Neural progenitor cell (in vitro differentiated cells): Measurements from ENCODE around the gene AGAP5. TPM values are rescaled to one million over a fixed set of nuclear protein-coding genes. Genes with fewer than 3 reads are reported as not detected.
"Not testable (repeated sequence)": the region's sequence is repeated elsewhere in the genome, so short reads cannot be mapped to it uniquely, and the experiment has no call there.

Experiments used
- DNase-seq: peaks from one replicate; pipeline ENCODE4 v3.0.0-alpha.2; 2016; ENCODE audit warnings: low spot score
- H2AFZ ChIP-seq: fragments of 200-600 bp; sonication (generic); replicated peaks from 2 replicates; pipeline ENCODE4 v1.6.1; 2016; ENCODE audit warnings: antibody characterized with exemption
- H3F3A ChIP-seq: fragments of 200-600 bp; sonication (generic); 2 replicates; pipeline ENCODE4 v1.6.1; 2016; ENCODE audit warnings: antibody characterized with exemption, low read depth
- H3K27ac ChIP-seq: fragments of 200-600 bp; sonication (generic); 2 replicates; pipeline ENCODE4 v1.5.1; 2016; ENCODE audit warnings: mild to moderate bottlenecking
- H3K27me3 ChIP-seq: fragments of 200-600 bp; sonication (generic); 2 replicates; pipeline ENCODE4 v1.6.1; 2016; ENCODE audit warnings: mild to moderate bottlenecking, moderate library complexity
- H3K36me3 ChIP-seq: fragments of 200-600 bp; sonication (generic); 2 replicates; pipeline ENCODE4 v1.5.1; 2016
- H3K4me1 ChIP-seq: fragments of 200-600 bp; sonication (generic); 2 replicates; pipeline ENCODE4 v1.6.1; 2016; ENCODE audit warnings: mixed run types
- H3K4me2 ChIP-seq: fragments of 200-600 bp; sonication (generic); 2 replicates; pipeline ENCODE4 v1.6.1; 2016
- H3K4me3 ChIP-seq: fragments of 200-600 bp; sonication (generic); 2 replicates; pipeline ENCODE4 v1.5.1; 2016
- H3K79me2 ChIP-seq: fragments of 200-600 bp; sonication (generic); 2 replicates; pipeline ENCODE4 v1.6.1; 2016; ENCODE audit warnings: low read depth
- H3K9ac ChIP-seq: fragments of 200-600 bp; sonication (generic); 2 replicates; pipeline ENCODE4 v1.6.1; 2016
- H3K9me3 ChIP-seq: fragments of 200-600 bp; sonication (generic); 2 replicates; pipeline ENCODE4 v1.5.1; 2016; ENCODE audit warnings: low read depth
- H4K20me1 ChIP-seq: fragments of 200-600 bp; sonication (generic); 2 replicates; pipeline ENCODE4 v1.6.1; 2016; ENCODE audit warnings: low read depth
- H3K27ac Mint-ChIP-seq: 3 replicates; pipeline ENCODE4 v1.8.0; 2021; ENCODE audit warnings: mixed read lengths
- H3K27me3 Mint-ChIP-seq: 2 replicates; pipeline ENCODE4 v1.8.0; 2022; ENCODE audit warnings: low read depth, mild to moderate bottlenecking, inconsistent platforms, moderate library complexity, mixed read lengths; ENCODE audit not compliant: insufficient read depth
- H3K36me3 Mint-ChIP-seq: 3 replicates; pipeline ENCODE4 v1.8.0; 2021; ENCODE audit warnings: mixed read lengths
- H3K4me1 Mint-ChIP-seq: 3 replicates; pipeline ENCODE4 v1.8.0; 2021; ENCODE audit warnings: mixed read lengths
- H3K4me3 Mint-ChIP-seq: 3 replicates; pipeline ENCODE4 v1.8.0; 2021; ENCODE audit warnings: mild to moderate bottlenecking, moderate library complexity, mixed read lengths
- H3K9me3 Mint-ChIP-seq: 3 replicates; pipeline ENCODE4 v1.8.0; 2020; ENCODE audit warnings: mixed read lengths
- CTCF ChIP-seq: fragments of 200-600 bp; sonication (generic); IDR thresholded peaks from 2 replicates; pipeline ENCODE4 v1.5.1; 2017; ENCODE audit warnings: antibody characterized with exemption, mild to moderate bottlenecking
- EZH2 ChIP-seq: fragments of 200-600 bp; sonication (generic); IDR thresholded peaks from 2 replicates; pipeline ENCODE4 v1.6.1; 2017; ENCODE audit warnings: antibody characterized with exemption, mild to moderate bottlenecking, moderate library complexity
- EZH2phosphoT487 ChIP-seq: fragments of 200-600 bp; sonication (generic); IDR thresholded peaks from 2 replicates; pipeline ENCODE4 v1.6.1; 2017; ENCODE audit warnings: antibody characterized with exemption
- total RNA-seq: library from RNA; depleted of rRNA; stranded (reverse); fragments of >200 nt; gene quantifications from 2 replicates; pipeline ENCODE4 v1.2.3, GENCODE V29; 2015; ENCODE audit warnings: low replicate concordance

Gene AGAP5
- total RNA-seq, 1 donor from 2014 or later, result 9.4 TPM

GRCh38 chr10:73662705-73663104 is 35.2 kb downstream of the AGAP5 start:
- not testable (repeated sequence) for H3K4me3 Mint-ChIP-seq, H3K4me3 ChIP-seq, H3K9me3 Mint-ChIP-seq, H3K79me2 ChIP-seq, H4K20me1 ChIP-seq, DNase-seq, H3K36me3 Mint-ChIP-seq, H3K27ac ChIP-seq, H3K36me3 ChIP-seq, H3K4me1 Mint-ChIP-seq, H3K27me3 ChIP-seq, H3K9ac ChIP-seq, H2AFZ ChIP-seq, H3K9me3 ChIP-seq, H3K4me2 ChIP-seq, H3K4me1 ChIP-seq, H3F3A ChIP-seq, H3K27me3 Mint-ChIP-seq
- peak overlapping the region; percentile 64 for H3K27ac Mint-ChIP-seq

GRCh38 chr10:73655990-73656298 is 42.0 kb downstream of the AGAP5 start, which contains the start of gene SYNPO2L:
TSS of gene SYNPO2L (minus strand) at chr10:73656029. CDS start at chr10:73655922, 107 bp downstream.
- H3K27ac Mint-ChIP-seq, result no peak within 1 kb of the TSS
- Histone ChIP-seq H3K27ac (no peak within 1 kb of the TSS), H2AFZ (no peak within 1 kb of the TSS)

GRCh38 chr10:73655257-73655989 is 42.5 kb downstream of the AGAP5 start:
- H3K9ac ChIP-seq, result no peak overlapping the region
- no peak for DNase-seq
- no peaks in the 10 kb centered on the region for H4K20me1 ChIP-seq
- TF ChIP-seq EZH2phosphoT487 (no peak), CTCF (no peak), EZH2 (no peak)
- no peak overlapping the region for H2AFZ ChIP-seq
- no peaks in the 10 kb centered on the region for H3K27me3 ChIP-seq
- no peaks in the 10 kb centered on the region for H3K9me3 ChIP-seq
- H3K4me1 ChIP-seq, result peaks cover 5% of the 10 kb centered on the region
- H3K27me3 Mint-ChIP-seq, result peaks cover 5% of the 10 kb centered on the region
- H3K36me3 Mint-ChIP-seq, result peaks cover 4% of the 10 kb centered on the region
- H3K4me3 Mint-ChIP-seq, result no peak overlapping the region
- H3K27ac Mint-ChIP-seq, result no peak overlapping the region
- H3K9me3 Mint-ChIP-seq, result no peaks in the 10 kb centered on the region
- peaks cover 3% of the 10 kb centered on the region for H3K4me1 Mint-ChIP-seq
- H3K4me2 ChIP-seq, result no peak overlapping the region
- no peak overlapping the region for H3K27ac ChIP-seq
- no peaks in the 10 kb centered on the region for H3K79me2 ChIP-seq
- H3F3A ChIP-seq, result no peaks in the 10 kb centered on the region
- no peaks in the 10 kb centered on the region for H3K36me3 ChIP-seq
- no peak overlapping the region for H3K4me3 ChIP-seq

More at GRCh38 chr10:73655990-73656298, 42.0 kb downstream of the AGAP5 start, which contains the start of gene SYNPO2L:
- H3K9ac ChIP-seq, result no peak within 1 kb of the TSS
- TF ChIP-seq EZH2phosphoT487, result no peak
- TF ChIP-seq CTCF, result no peak
- no peak for TF ChIP-seq EZH2
- no peak for DNase-seq
- no peaks in the 10 kb centered on the region for H4K20me1 ChIP-seq
- H3K79me2 ChIP-seq, result no peaks in the 10 kb centered on the region
- no peak within 1 kb of the TSS for H3K4me3 ChIP-seq
- peaks cover 1% of the 10 kb centered on the region for H3K4me1 ChIP-seq
- H3K4me2 ChIP-seq, result no peak within 1 kb of the TSS
- H3K27me3 ChIP-seq, result no peaks in the 10 kb centered on the region
- Mint-ChIP-seq H3K9me3 (no peaks in the 10 kb centered on the region), H3K36me3 (peaks cover 4% of the 10 kb centered on the region), H3K27me3 (peaks cover 5% of the 10 kb centered on the region), H3K4me3 (no peak within 1 kb of the TSS), H3K4me1 (peaks cover 1% of the 10 kb centered on the region)
- H3K9me3 ChIP-seq, result no peaks in the 10 kb centered on the region
- H3K36me3 ChIP-seq, result no peaks in the 10 kb centered on the region
- no peaks in the 10 kb centered on the region for H3F3A ChIP-seq

GRCh38 chr10:73653701-73654100 is 44.2 kb downstream of the AGAP5 start:
- no peak overlapping the region for H3K4me2 ChIP-seq
- no peak overlapping the region for H3K9ac ChIP-seq
- TF ChIP-seq CTCF (peak; percentile 28), EZH2phosphoT487 (no peak)
- no peak overlapping the region for H2AFZ ChIP-seq
- H4K20me1 ChIP-seq, result no peaks in the 10 kb centered on the region
- Mint-ChIP-seq H3K27me3 (peaks cover 5% of the 10 kb centered on the region), H3K4me3 (no peak overlapping the region), H3K9me3 (no peaks in the 10 kb centered on the region), H3K36me3 (peaks cover 4% of the 10 kb centered on the region), H3K27ac (no peak overlapping the region), H3K4me1 (peaks cover 7% of the 10 kb centered on the region)
- no peak overlapping the region for H3K4me3 ChIP-seq
- H3K79me2 ChIP-seq, result no peaks in the 10 kb centered on the region
- H3K9me3 ChIP-seq, result no peaks in the 10 kb centered on the region
- H3F3A ChIP-seq, result no peaks in the 10 kb centered on the region
- peak; percentile 29 for DNase-seq
- H3K27me3 ChIP-seq, result no peaks in the 10 kb centered on the region
- H3K4me1 ChIP-seq, result peaks cover 5% of the 10 kb centered on the region
- no peak overlapping the region for H3K27ac ChIP-seq
- H3K36me3 ChIP-seq, result no peaks in the 10 kb centered on the region
